HG03457 (cell line): ENCODE results near the gene DAG1.

Experiments used
- ATAC-seq: cut with Tn5 transposase; IDR thresholded peaks from one replicate; pipeline ENCODE4 v1.9.1; 2021; ENCODE audit warnings: moderate number of reproducible peaks; ENCODE audit not compliant: unreplicated experiment

DAG1 gene

DNA sequence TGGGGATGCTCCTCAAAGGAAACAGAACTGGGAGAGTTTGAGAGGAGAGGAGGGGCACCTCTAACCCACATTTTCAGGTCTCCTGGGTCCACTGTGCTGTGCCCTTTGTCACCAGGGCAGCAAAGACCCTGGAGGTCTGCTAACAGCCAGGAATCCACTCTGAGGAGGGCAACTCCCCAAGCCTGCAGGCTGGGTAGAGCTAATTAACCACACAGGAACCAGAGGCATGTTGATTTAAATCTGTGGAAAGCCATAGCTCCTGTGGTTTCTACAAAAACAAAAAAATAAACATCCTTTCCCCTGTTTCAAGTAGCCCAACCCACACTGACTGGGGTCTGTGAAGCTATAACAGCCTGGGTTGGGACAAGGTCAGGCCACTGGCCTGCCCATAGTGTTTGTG lies 82.0 kb downstream of the DAG1 start:
- no peak for ATAC-seq

DNA sequence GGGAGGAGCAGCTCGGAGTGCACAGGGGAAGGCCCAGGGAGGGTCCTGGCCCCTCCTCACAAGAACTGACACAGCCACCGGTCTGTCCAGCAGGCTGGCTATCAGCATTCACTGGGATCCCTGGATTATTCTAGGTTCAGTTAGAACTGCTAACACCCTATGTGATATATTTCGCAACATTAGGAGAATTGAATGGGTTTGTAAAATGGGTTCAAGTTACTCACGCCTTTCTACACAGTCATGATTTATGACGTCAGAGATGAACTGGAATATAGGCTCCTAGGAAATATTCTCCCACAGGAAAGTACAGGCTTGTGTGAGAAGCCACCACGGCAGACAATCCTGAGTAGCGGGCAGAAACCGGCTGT lies 83.2 kb downstream of the DAG1 start:
- ATAC-seq: no peak

DNA sequence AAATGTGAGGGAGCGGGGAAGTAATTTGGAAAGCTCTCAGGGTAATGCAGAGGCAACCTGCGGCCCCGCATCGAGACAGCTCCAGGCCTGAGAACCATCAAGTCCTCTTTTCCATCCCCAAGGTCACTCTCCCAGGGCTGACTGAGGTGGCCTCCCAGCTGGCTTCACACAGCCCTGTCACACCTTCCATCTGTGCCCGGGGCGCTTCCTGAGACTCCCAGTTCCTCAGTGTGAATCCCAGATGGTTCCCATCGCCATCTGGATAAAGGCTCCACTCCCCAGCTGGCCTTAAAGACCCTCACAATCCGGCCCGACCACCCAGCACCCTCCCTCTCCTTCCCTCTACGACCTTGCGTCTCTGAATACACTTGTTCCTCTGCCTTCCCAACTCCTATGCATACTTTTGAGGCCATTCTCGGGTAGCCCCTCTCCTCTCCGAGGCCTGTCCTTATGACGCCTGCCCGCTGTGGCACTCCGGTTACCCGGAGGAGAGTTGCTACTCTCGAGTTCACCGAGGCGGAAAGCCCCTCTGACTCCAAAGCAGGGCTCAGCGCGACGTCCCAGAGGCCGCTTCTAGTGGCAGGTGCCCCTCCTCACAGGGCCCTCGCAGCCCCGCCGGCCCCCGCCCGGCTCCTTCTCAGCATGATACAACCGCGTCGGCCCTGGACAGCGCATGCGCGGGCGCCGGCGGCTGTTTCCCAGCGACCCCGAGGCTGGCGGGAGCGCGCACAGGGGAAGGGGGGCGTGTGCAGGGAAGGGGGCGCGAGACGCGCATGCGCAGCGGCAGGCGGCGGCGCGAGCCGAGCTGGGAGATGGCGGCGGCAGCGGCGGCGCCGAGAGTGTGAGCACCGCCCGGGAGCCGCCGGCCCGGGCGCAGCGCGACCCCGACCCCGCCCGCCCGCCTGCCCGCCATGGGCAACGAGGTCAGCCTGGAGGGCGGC lies 83.9 kb downstream of the DAG1 start, which contains the start of gene BSN:
Gene BSN, plus strand, starts transcription at position 786 of the 941 bp plus-strand sequence. Its CDS starts 126 bp downstream, at position 912.
- ATAC-seq: no peak

DNA sequence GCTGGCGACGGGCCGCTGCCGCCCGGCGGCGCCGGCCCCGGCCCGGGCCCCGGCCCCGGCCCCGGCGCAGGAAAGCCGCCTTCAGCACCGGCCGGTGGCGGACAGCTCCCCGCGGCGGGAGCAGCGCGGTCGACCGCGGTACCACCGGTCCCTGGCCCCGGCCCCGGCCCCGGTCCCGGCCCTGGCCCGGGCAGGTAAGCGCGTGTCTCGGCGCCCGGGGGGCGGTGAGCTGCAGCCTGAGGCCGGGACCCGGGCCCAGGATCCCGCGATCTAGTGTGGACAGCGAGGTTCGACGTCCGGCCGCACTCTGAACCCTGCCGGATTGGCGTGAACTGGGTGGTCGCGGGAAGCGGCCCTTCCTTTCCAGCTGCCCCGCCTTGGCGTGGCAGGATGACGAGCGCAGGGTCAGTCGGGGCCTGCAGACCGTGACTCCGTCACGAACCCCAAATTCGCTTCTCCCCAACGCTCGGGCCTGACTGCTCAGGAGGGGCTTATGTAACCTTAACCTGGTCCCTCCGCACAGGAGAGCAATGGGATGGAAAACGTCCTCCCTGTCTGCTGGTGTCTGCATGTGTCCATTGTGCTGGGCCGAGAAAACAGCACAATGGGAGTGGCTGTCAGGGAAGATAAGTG lies 84.7 kb downstream of the DAG1 start:
- ATAC-seq: no peak

DNA sequence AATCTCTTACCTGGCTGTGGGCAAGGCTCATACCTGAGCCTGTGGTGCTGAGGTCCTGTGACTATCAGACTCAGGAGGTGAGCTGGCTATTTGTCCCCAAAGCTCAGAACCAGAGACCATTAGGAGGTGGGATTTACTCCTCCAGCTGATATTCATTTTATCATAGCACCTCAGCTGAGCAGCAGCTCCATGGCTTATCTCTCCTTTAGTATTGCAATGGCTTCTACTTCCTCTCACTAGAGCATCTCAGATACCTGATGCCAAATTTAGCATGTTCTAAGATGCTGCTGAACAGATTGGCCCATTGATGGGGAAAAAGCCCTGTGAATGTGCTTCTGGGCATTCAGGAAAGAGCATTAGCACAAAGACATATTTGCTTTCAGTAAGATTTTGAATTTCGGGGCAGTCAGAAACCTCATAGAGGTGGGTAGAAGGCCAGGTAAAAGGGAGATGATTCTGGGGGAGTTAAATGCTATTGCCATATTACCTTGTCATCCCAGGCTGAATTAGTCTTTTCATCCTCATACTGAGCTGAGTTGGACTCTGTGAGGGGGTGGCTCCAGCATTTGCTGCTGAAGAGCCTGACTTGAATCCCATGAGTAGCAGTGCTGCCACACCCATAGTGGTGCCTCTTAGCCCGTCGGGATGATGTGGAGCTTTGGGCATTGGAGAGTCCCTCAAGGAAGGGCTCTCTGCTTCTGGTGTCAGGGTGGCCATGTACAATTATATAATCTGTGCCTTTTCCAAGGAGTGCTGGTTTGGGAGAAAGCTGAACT lies 86.6 kb downstream of the DAG1 start:
- no peak for ATAC-seq

DNA sequence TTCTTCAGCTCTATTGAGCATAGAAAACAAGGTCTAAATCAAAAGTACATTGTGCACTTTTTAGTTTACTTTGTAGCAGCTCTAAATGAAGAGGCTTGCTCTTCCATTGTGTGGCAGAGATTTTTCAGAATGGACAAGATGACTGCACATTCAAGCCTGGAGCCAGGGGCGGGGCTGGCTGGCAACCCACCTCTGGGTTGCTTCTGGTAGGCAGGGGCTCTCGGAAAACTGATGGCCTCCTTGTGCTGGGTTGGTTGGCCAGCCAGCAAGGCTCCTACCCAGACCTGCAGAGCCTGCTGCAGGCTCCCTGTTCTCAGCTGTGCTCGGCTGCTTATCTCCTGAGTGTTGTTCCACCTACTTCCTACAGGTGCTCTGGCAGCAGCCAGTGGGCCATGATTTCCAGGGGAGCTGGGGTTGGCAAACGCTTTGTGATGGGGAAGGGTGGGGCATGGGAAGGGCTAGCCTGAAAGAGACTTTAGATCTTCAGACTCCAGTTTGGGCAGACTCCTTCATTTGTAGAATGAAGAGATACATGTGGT lies 93.0 kb downstream of the DAG1 start:
- ATAC-seq: no peak

DNA sequence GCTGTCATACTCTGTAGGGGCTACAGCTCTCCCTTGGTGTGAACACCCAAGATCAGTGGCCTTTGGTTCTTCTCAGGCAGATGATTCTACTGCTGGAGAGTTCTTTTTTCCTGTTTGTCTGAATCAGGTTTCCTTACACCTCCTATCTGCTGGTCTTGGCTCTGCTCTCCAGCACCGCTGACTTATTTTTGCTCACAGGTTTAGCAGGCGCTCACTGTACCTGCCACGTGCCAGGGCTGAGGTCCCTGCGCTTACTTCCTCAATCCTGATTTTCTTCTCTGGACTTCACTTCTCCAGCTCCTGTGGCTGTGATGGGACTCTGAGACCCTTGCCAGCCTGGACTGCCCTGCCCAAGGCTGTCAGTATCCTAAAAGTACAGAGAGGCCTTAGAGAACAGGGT lies 93.7 kb downstream of the DAG1 start:
- no peak for ATAC-seq

DNA sequence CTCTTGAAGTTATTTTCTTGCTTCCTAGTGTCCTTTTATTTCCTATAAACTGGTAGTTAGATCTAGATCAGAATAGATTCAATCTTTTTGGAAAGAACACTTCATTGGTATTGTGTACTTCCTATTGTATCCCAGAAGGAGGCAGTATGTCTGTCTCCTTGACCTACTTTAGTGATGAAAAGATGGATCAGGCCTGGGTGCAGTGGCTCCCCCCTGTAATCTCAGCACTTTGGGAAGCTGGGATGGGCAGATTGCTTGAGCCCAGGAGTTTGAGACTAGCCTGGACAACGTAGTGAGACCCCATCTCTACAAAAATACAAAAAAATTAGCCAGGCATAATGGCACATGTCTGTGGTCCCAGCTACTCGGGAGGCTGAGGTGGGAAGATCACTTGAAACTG lies 96.2 kb downstream of the DAG1 start:
- ATAC-seq: no peak

DNA sequence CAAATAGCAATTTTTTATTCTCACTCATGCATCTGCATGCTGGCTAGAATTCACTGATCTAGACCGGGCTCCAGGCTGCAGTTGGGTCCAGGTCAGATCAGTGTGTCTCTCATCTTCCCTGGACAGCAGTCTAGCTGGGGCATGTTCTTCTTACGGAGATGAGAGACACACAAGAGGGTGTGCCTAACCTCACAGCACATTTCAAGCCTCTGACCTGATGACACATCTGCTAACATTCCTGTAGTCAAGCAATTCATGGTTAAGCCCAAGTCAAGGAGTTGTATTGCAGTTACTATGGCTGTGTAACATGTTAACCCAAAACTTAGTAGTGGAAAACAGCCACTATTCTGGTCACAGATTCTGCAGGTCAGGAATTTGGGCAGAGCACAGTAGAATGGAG lies 97.3 kb downstream of the DAG1 start:
- no peak for ATAC-seq

DNA sequence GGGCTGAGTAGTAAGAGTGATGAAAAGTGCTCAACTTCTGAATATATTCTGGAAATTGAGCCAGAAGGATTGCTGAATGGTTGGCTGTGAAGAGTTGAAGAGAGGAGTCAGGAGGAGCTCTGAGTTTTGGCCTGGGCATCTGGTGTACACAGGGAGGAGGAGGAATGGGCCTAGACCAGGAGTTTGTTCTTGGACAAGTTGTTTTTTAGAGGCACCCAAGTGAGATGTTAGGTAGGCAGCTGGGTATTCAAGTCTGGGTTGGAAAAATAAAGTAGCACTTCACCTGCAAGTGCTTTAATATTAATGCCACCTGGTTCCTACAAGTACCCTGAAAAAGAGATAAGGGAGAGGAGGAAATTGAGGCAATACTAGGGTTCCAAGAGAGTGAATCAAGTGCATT lies 98.9 kb downstream of the DAG1 start:
- no peak for ATAC-seq

DNA sequence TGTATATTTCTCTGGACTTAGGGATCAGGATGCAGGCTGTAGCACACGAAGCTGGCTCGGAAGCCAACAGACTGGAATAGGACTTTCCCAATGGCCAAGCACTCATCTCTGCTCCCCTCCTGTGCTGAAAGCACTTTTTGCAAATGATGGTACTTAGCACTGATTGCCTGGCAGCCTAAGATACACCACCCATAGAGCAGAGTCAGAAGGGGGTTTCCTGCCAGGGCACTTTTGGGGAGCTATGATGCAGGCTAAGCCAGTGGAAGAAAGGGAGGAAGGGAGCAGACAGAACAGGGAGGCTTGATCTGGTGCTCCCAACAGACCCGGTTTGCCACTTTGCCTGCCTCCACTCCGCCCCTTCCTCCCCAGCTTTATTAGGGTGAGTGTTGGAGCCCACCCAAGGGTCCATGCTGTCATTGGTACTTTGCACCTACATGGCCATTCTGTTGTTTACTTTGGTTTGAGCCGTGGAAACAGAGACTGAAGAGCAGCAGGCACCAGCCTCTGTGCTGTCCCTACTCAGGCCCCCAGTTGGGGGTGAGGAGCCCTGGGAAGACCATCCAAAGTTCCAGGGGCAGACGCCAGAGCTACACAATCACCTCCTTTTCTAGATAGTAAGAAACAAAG lies 100.1 kb downstream of the DAG1 start:
- ATAC-seq: no peak

DNA sequence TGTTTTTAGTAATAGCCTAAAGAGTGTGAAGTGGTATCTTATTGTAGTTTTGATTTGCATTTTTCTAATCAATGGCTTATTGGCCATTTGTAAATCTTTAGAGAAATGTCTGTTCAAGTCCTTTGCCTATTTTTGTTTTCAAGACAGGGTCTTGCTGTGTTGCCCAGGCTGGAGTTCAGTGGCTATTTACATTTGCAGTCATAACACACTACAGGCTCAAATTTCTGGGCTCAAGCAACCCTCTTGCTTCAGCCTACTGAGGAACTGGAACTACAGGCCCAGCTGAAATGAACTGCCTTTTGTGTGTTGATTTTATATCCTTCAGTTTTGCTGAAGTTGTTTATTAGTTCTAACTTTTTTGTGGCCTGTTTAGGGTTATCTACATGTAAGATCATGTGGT lies 112.1 kb downstream of the DAG1 start:
- ATAC-seq: no peak
